K562 (cell line): Measurements from ENCODE around the gene ITPRIPL2. TPM values are rescaled to one million over a fixed set of nuclear protein-coding genes. Genes with fewer than 3 reads are reported as not detected.

Source experiments
- ATAC-seq: fragments of 200-7000 bp; cut with Tn5 transposase; 3 replicates; pipeline ENCODE4 v1.9.1; 2020; ENCODE audit warnings: moderate library complexity
- BruUV-seq: library from RNA; stranded (reverse); fragments of 400-500 nt; replicated peaks from 2 replicates; lab custom pipeline; 2021; lab: Mats Ljungman, UMichigan
- CTCF ChIA-PET: fragments of 300-600 bp; formaldehyde crosslinking; extraction: SDS; loops from one replicate; lab custom pipeline; 2021; ENCODE audit warnings: low intra/inter-chr PET ratio; lab: Yijun Ruan, JAX
- POLR2A ChIA-PET: fragments of 300-600, 350-650 bp; sonication (Branson Sonifier 250); formaldehyde crosslinking; extraction: SDS; loops from one replicate; lab custom pipeline; 2021; ENCODE audit warnings: antibody characterized with exemption, inconsistent platforms; lab: Yijun Ruan, JAX
- DNase-seq, 4 experiments: peaks; one replicate each; pipeline versions ENCODE4 v3.0.0 to v3.0.0-alpha.2; 2011 to 2018; ENCODE audit warnings: low spot score in 3 of 4, mixed read lengths in 3 of 4; ENCODE audit errors: extremely low read depth in 1 of 4
- FAIRE-seq: peaks from 2 replicates; lab custom pipeline; 2011; peaks lifted over from hg19 to GRCh38; lab: Jason Lieb, UNC
- H2AFZ ChIP-seq: 2 replicates; pipeline ENCODE4 v1.6.0; 2011; ENCODE audit warnings: low read depth, low read length, control low read depth, inconsistent platforms
- H3K27ac ChIP-seq: fragments of 200-600 bp; 3 replicates; pipeline ENCODE4 v1.8.0; 2011; ENCODE audit warnings: low read depth, mild to moderate bottlenecking, control low read depth, inconsistent platforms, low read length, moderate library complexity, mixed read lengths; ENCODE audit errors: extremely low read depth
- H3K27me3 ChIP-seq, 2 experiments: fragments of 300-600 bp in 1 of 2; 2 replicates in 1 of 2; 3 replicates in 1 of 2; pipeline versions ENCODE4 v1.6.0 to v1.8.0; 2011; ENCODE audit warnings: inconsistent platforms in 2 of 2, low read length in 2 of 2, mild to moderate bottlenecking in 1 of 2, mixed read lengths in 1 of 2, moderate library complexity in 1 of 2; ENCODE audit not compliant: control insufficient read depth in 2 of 2, insufficient read depth in 2 of 2
- H3K36me3 ChIP-seq: fragments of 300-600 bp; 3 replicates; pipeline ENCODE4 v1.8.0; 2011; ENCODE audit warnings: mild to moderate bottlenecking, low read length, inconsistent platforms; ENCODE audit not compliant: control insufficient read depth, insufficient read depth
- H3K4me1 ChIP-seq, 2 experiments: fragments of 200-600 bp in 1 of 2; replicated peaks in 1 of 2; 2 replicates in 1 of 2; 3 replicates in 1 of 2; pipeline versions ENCODE4 v1.5.1 to v1.8.0; 2011; ENCODE audit warnings: inconsistent platforms in 2 of 2, low read length in 2 of 2, mild to moderate bottlenecking in 1 of 2, mixed read lengths in 1 of 2, moderate library complexity in 1 of 2; ENCODE audit not compliant: control insufficient read depth in 2 of 2, insufficient read depth in 2 of 2
- H3K4me2 ChIP-seq: 2 replicates; pipeline ENCODE4 v1.6.1; 2011; ENCODE audit warnings: low read length, control low read depth, inconsistent platforms, mixed read lengths; ENCODE audit not compliant: insufficient read depth
- H3K4me3 ChIP-seq: fragments of 200-600 bp; sonication (generic), shearing (Covaris generic); 2 replicates; pipeline ENCODE4 v1.5.1; 2016; ENCODE audit warnings: control low read depth, inconsistent platforms
- H3K79me2 ChIP-seq: fragments of 200-600 bp; 3 replicates; pipeline ENCODE4 v1.8.0; 2011; ENCODE audit warnings: low read length, inconsistent platforms; ENCODE audit not compliant: control insufficient read depth, insufficient read depth
- H3K9ac ChIP-seq, 2 experiments: 2 replicates each; pipeline versions ENCODE4 v1.6.0 to v1.6.1; 2011; ENCODE audit warnings: low read depth in 2 of 2, low read length in 2 of 2, control low read depth in 1 of 2, inconsistent platforms in 1 of 2, mild to moderate bottlenecking in 1 of 2, mixed read lengths in 1 of 2; ENCODE audit not compliant: insufficient read depth in 1 of 2
- H3K9me1 ChIP-seq: one replicate; pipeline ENCODE4 v1.6.0; 2011; ENCODE audit warnings: inconsistent platforms, mild to moderate bottlenecking, low read length, moderate library complexity; ENCODE audit not compliant: control insufficient read depth, insufficient read depth
- H3K9me3 ChIP-seq: replicated peaks from 2 replicates; pipeline ENCODE4 v1.5.1; 2011; ENCODE audit warnings: low read depth, low read length, inconsistent platforms; ENCODE audit not compliant: control insufficient read depth, insufficient read depth
- H4K20me1 ChIP-seq: replicated peaks from 2 replicates; pipeline ENCODE4 v1.6.1; 2011; ENCODE audit warnings: low read length, inconsistent platforms, mixed read lengths; ENCODE audit not compliant: control insufficient read depth, insufficient read depth
- FIP1L1 ChIP-seq: fragments of 200-400 bp; formaldehyde crosslinking; IDR thresholded peaks from 2 replicates; pipeline ENCODE4 v1.6.1; 2018; ENCODE audit warnings: mild to moderate bottlenecking, low read depth, low read length; ENCODE audit not compliant: poor library complexity, severe bottlenecking
- NCOR1 ChIP-seq: fragments of 450-650 bp; IDR thresholded peaks from 2 replicates; pipeline ENCODE4 v1.6.1; 2016; ENCODE audit warnings: mild to moderate bottlenecking, moderate library complexity
- PATZ1 ChIP-seq: fragments of 250-450 bp; sonication (Bioruptor Pico); IDR thresholded peaks from 2 replicates; pipeline ENCODE4 v1.5.0; 2020; ENCODE audit warnings: mild to moderate bottlenecking, borderline replicate concordance
- PHTF2 ChIP-seq: fragments of 250-450 bp; sonication (Bioruptor Pico); IDR thresholded peaks from 2 replicates; pipeline ENCODE4 v1.5.0; 2021; ENCODE audit warnings: mild to moderate bottlenecking
- SETDB1 ChIP-seq: IDR thresholded peaks from one replicate; pipeline ENCODE4 v1.6.1; 2012; ENCODE audit warnings: low read length, control low read depth, inconsistent platforms
- ZC3H8 ChIP-seq: fragments of 450-650 bp; IDR thresholded peaks from 2 replicates; pipeline ENCODE4 v1.6.1; 2017
- ZNF197 ChIP-seq: fragments of 200-800 bp; sonication (Bioruptor generic); IDR thresholded peaks from 2 replicates; pipeline ENCODE4 v1.6.1; 2016; ENCODE audit warnings: low read depth, missing genetic modification characterization, missing compliant biosample characterization
- ZNF512 ChIP-seq: IDR thresholded peaks from 2 replicates; pipeline ENCODE4 v1.6.1; 2016; ENCODE audit warnings: missing genetic modification characterization, missing compliant biosample characterization
- ZNF76 ChIP-seq: fragments of 250-450 bp; sonication (Bioruptor Pico); IDR thresholded peaks from 2 replicates; pipeline ENCODE4 v1.4.0; 2020; ENCODE audit warnings: mild to moderate bottlenecking, moderate library complexity, borderline replicate concordance
- WGBS: fragments of 100-300 bp; shearing (Covaris generic); methylation state at CpG from one replicate; pipeline ENCODE4 v1.1.6; 2016; ENCODE audit warnings: low coverage, mixed read lengths; ENCODE audit not compliant: insufficient coverage; ENCODE audit errors: missing lambda C conversion rate; 5-methylcytosine and 5-hydroxymethylcytosine counted together
- in situ Hi-C: fragments of 300-500 bp; cut with MboI; formaldehyde crosslinking; loops from 4 replicates; pipeline ENCODE4 v1.15.0; 2018; ENCODE audit warnings: inconsistent platforms, mixed read lengths
- intact Hi-C: fragments of 100-400 bp; cut with micrococcal nuclease; formaldehyde crosslinking; loops from 2 replicates; pipeline ENCODE4 v1.14.2; 2022
- polyA plus RNA-seq, 8 experiments: library from polyadenylated mRNA; depleted of rRNA in 4 of 8; stranded (reverse) in 5 of 8; unstranded in 3 of 8; fragments of >200 nt; fragmentation: Nextera tagmentation in 2 of 8; fragmentation: Illumina TruSeq in 1 of 8; extraction: Ambion mirVana in 2 of 8; extraction: Trizol in 1 of 8; gene quantifications; 2 replicates each; pipeline versions ENCODE4 v1.2.1 to v1.2.3, GENCODE V29; 2011 to 2014; ENCODE audit warnings: inconsistent platforms in 1 of 8, missing spikeins in 1 of 8
- total RNA-seq, 7 experiments: library from RNA; depleted of rRNA in 6 of 7; stranded (reverse); fragments of >200 nt in 6 of 7; fragmentation: Illumina TruSeq in 2 of 7; extraction: Trizol in 2 of 7; gene quantifications; 2 replicates each; pipeline versions ENCODE4 v1.2.1 to v1.2.3, GENCODE V29; 2011 to 2021; ENCODE audit warnings: low replicate concordance in 1 of 7

The ITPRIPL2 gene
- total and polyA plus RNA-seq, 9 of the 15 experiments (the other 6 are each of a cell fraction or from before 2014, with no cell fraction given): 0.04 to 2.2 (median 0.58) TPM

- TF ChIP-seq PATZ1 (CRISPR knock-in tag): no peak
- TF ChIP-seq ZC3H8: no peak
- TF ChIP-seq FIP1L1: no peak
- TF ChIP-seq NCOR1: peak; percentile 73
- TF ChIP-seq PHTF2 (CRISPR knock-in tag): no peak
- TF ChIP-seq ZNF197: peak; percentile 43; the same call in 1 of the 2 replicates
- no peak for TF ChIP-seq ZNF76 (CRISPR knock-in tag)
- TF ChIP-seq SETDB1: no peak
These were observed 5.2 kb downstream of the ITPRIPL2 start (continued) for GRCh38 chr16:19118938-19119431.

GRCh38 chr16:19119564-19119963 is 5.8 kb downstream of the ITPRIPL2 start:
- Histone ChIP-seq H3K4me2 (peak overlapping the region; percentile 78), H3K9ac (peak overlapping the region in 1 of 2 experiments; percentile 74; a peak in 2 of 4 replicates), H4K20me1 (no peaks in the 10 kb centered on the region), H3K4me3 (peak overlapping the region; percentile 30; the same call in 1 of the 2 replicates), H2AFZ (peak overlapping the region; percentile 88), H3K9me1 (no peaks in the 10 kb centered on the region), H3K36me3 (no peaks in the 10 kb centered on the region), H3K79me2 (no peaks in the 10 kb centered on the region), H3K27ac (peak overlapping the region; percentile 88), H3K4me1 (peaks cover 24 to 26% of the 10 kb centered on the region in 2 experiments), H3K9me3 (no peaks in the 10 kb centered on the region), H3K27me3 (no peaks in the 10 kb centered on the region)
- no TSS peak for BruUV-seq
- in situ Hi-C loops: no loop called here
- ATAC-seq (peak; percentile 63), DNase-seq (peak in 2 of 4 experiments; percentile 56 to 67), FAIRE-seq (peak; percentile 70)
- 0% methylated on average over 5 of the region's 5 CpGs for WGBS
- intact Hi-C loops: loop anchor here (5.0 kb wide), 1 partner anchor 348 kb away; no protein-coding TSS in a partner anchor
- CTCF ChIA-PET: no interaction called here
- POLR2A ChIA-PET: interaction anchor here (0.6 to 4.0 kb wide), 7 partner anchors 11 to 52 kb away, joined by 3 to 18 read pairs (median 6); partner anchors contain the start of gene COQ7
- 0 out of 2 replicates have a peak, but pooled peaks have one; percentile 0 for TF ChIP-seq ZNF512
